Calu3 (cell line): Measurements from ENCODE around the gene NPHP4. TPM values are rescaled to one million over a fixed set of nuclear protein-coding genes. Genes with fewer than 3 reads are reported as not detected.

Source experiments
- BruUV-seq: library from RNA; stranded (reverse); fragments of 400-500 nt; replicated peaks from 2 replicates; lab custom pipeline; 2021; lab: Mats Ljungman, UMichigan
- CTCF ChIA-PET: fragments of 300-600 bp; sonication (Branson Sonifier 250); formaldehyde crosslinking; loops from one replicate; lab custom pipeline; 2022; ENCODE audit warnings: antibody characterized with exemption; lab: Charles Lee
- DNase-seq: peaks from one replicate; pipeline ENCODE4 v3.0.0; 2022
- H3K27ac Mint-ChIP-seq: one replicate; pipeline ENCODE4 v1.8.0; 2022; ENCODE audit warnings: mixed read lengths; ENCODE audit not compliant: unreplicated experiment
- H3K27me3 Mint-ChIP-seq: one replicate; pipeline ENCODE4 v1.8.0; 2022; ENCODE audit warnings: mixed read lengths; ENCODE audit not compliant: unreplicated experiment
- H3K36me3 Mint-ChIP-seq: one replicate; pipeline ENCODE4 v1.8.0; 2022; ENCODE audit warnings: mild to moderate bottlenecking, moderate library complexity, mixed read lengths; ENCODE audit not compliant: insufficient read depth, unreplicated experiment
- H3K4me1 Mint-ChIP-seq: one replicate; pipeline ENCODE4 v1.8.0; 2022; ENCODE audit warnings: mild to moderate bottlenecking, low read depth, mixed read lengths; ENCODE audit not compliant: unreplicated experiment
- H3K4me3 Mint-ChIP-seq: one replicate; pipeline ENCODE4 v1.8.0; 2022; ENCODE audit warnings: mild to moderate bottlenecking, low read depth, moderate library complexity, mixed read lengths; ENCODE audit not compliant: unreplicated experiment
- H3K9me3 Mint-ChIP-seq: one replicate; pipeline ENCODE4 v1.8.0; 2022; ENCODE audit warnings: low read depth, mixed read lengths; ENCODE audit not compliant: unreplicated experiment
- CTCF ChIP-seq: fragments of 200-600 bp; IDR thresholded peaks from one replicate; pipeline ENCODE4 v1.8.0; 2022; ENCODE audit warnings: antibody characterized with exemption; ENCODE audit not compliant: unreplicated experiment
- intact Hi-C: fragments of 100-400 bp; cut with micrococcal nuclease; formaldehyde crosslinking; loops from one replicate; pipeline ENCODE4 v1.10.0; 2022; ENCODE audit not compliant: unreplicated experiment
- total RNA-seq: library from RNA; stranded (reverse); gene quantifications from 2 replicates; pipeline ENCODE4 v1.2.3, GENCODE V29; 2022

The NPHP4 gene
- total RNA-seq, 1 experiment from 2014 or later = 11.1 TPM

- Mint-ChIP-seq H3K27ac (no peak overlapping the region), H3K4me1 (no peaks in the 10 kb centered on the region), H3K9me3 (no peaks in the 10 kb centered on the region), H3K36me3 (peaks cover 5% of the 10 kb centered on the region), H3K4me3 (no peak overlapping the region), H3K27me3 (no peaks in the 10 kb centered on the region)
- DNase-seq = no peak
- intact Hi-C loops = no loop called here
- CTCF ChIA-PET = no interaction called here
- TF ChIP-seq CTCF = no peak
- no TSS peak for BruUV-seq
Measured at GRCh38 chr1:5883129-5884048, 108.8 kb downstream of the NPHP4 start.

GRCh38 chr1:5882367-5883128 lies 109.7 kb downstream of the NPHP4 start:
- Mint-ChIP-seq H3K27ac (no peak overlapping the region), H3K27me3 (no peaks in the 10 kb centered on the region), H3K36me3 (peaks cover 5% of the 10 kb centered on the region), H3K4me1 (no peaks in the 10 kb centered on the region), H3K9me3 (no peaks in the 10 kb centered on the region), H3K4me3 (no peak overlapping the region)
- intact Hi-C loops = no loop called here
- TF ChIP-seq CTCF = no peak
- no peak for DNase-seq
- CTCF ChIA-PET = no interaction called here
- BruUV-seq = no TSS peak

- Mint-ChIP-seq H3K27ac (no peak overlapping the region), H3K36me3 (peaks cover 5% of the 10 kb centered on the region), H3K27me3 (no peaks in the 10 kb centered on the region), H3K4me3 (no peak overlapping the region), H3K4me1 (no peaks in the 10 kb centered on the region), H3K9me3 (no peaks in the 10 kb centered on the region)
- intact Hi-C loops = no loop called here
- CTCF ChIA-PET = interaction anchor here (0.6 kb wide), 1 partner anchor 375 kb away, joined by 4 read pairs; no protein-coding TSS in a partner anchor
- no TSS peak for BruUV-seq
- no peak for TF ChIP-seq CTCF
- DNase-seq = no peak
Measured at GRCh38 chr1:5881526-5882222, 110.6 kb downstream of the NPHP4 start.

- BruUV-seq = no TSS peak
- Mint-ChIP-seq H3K27me3 (no peaks in the 10 kb centered on the region), H3K4me1 (no peaks in the 10 kb centered on the region), H3K27ac (no peak overlapping the region), H3K4me3 (no peak overlapping the region), H3K9me3 (no peaks in the 10 kb centered on the region), H3K36me3 (peaks cover 5% of the 10 kb centered on the region)
- TF ChIP-seq CTCF = no peak
- intact Hi-C loops = no loop called here
- DNase-seq = no peak
- CTCF ChIA-PET = interaction anchor here (0.6 kb wide), 1 partner anchor 374 kb away, joined by 4 read pairs; no protein-coding TSS in a partner anchor
Measured at GRCh38 chr1:5880630-5881405, 111.4 kb downstream of the NPHP4 start.
